ENCODE data around the gene LRRC51.

Gene LRRC51

DNA sequence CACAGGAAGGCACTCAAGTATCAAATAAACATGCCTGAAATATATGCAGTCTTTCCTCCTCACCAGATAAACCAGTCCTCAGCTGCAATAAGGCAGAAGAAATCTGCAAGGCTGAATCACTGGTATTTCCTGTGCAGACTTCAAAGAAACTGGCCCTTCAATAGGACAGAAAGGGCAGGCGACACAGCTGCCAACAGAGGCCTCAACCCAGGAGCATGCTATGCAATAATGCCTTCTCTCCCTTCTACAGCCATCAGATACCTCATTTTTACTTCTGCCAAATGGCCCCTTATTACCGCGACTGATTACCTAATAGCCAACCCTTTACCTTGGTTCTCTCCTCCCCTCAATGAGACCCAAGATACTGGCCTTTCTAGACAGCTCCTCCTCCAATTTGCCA is 8.3 kb upstream of the LRRC51 start:
- DNase-seq (ENCODE audit: low spot score): no peak
- Histone ChIP-seq H3K4me3 (no peak overlapping the region), H3K27ac (peak overlapping the region in 1 of 2 donors; percentile 45)
- TF ChIP-seq, protein P1, sequence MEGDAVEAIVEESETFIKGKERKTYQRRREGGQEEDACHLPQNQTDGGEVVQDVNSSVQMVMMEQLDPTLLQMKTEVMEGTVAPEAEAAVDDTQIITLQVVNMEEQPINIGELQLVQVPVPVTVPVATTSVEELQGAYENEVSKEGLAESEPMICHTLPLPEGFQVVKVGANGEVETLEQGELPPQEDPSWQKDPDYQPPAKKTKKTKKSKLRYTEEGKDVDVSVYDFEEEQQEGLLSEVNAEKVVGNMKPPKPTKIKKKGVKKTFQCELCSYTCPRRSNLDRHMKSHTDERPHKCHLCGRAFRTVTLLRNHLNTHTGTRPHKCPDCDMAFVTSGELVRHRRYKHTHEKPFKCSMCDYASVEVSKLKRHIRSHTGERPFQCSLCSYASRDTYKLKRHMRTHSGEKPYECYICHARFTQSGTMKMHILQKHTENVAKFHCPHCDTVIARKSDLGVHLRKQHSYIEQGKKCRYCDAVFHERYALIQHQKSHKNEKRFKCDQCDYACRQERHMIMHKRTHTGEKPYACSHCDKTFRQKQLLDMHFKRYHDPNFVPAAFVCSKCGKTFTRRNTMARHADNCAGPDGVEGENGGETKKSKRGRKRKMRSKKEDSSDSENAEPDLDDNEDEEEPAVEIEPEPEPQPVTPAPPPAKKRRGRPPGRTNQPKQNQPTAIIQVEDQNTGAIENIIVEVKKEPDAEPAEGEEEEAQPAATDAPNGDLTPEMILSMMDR (IDR thresholded peaks at IDR 0.05): no peak

- Histone ChIP-seq H3K4me3 (no peak overlapping the region), H3K27ac (no peak overlapping the region)
- no peak for DNase-seq (ENCODE audit: low spot score)
- TF ChIP-seq, protein P1 (IDR thresholded peaks at IDR 0.05): no peak
These were observed 5.5 kb upstream of the LRRC51 start for GRCh38 chr11:72075109-72075508.

- Histone ChIP-seq H3K27ac (no peak overlapping the region), H3K4me3 (no peak overlapping the region)
- TF ChIP-seq, protein P1 (IDR thresholded peaks at IDR 0.05): no peak
- no peak for DNase-seq (ENCODE audit: low spot score)
These were observed 4.9 kb upstream of the LRRC51 start for GRCh38 chr11:72075756-72076155.

DNA sequence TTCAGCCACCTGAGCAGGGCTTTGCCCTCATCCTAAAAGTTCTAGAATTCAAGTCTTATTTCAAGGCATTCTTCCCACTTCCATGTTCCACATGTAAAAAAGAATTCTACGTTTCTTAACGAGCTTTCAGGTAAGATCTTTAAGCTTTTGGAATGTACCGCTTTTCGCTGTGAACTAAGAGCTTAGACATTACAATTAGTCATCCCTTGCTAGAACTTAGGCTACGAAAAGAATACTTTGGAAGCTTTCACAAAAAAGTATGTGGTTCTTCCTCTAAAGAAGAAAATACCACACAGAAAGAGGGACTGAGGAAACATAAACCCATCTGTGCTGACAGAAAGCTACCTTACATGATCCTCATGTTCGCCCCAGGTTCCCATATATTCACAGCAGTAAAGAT is 2.2 kb upstream of the LRRC51 start:
- H3K4me3 ChIP-seq: no peak overlapping the region
- no peak for DNase-seq (ENCODE audit: low spot score)
- TF ChIP-seq, protein P1 (IDR thresholded peaks at IDR 0.05): no peak
- peak overlapping the region; percentile 78 to 93 for H3K27ac ChIP-seq

DNA sequence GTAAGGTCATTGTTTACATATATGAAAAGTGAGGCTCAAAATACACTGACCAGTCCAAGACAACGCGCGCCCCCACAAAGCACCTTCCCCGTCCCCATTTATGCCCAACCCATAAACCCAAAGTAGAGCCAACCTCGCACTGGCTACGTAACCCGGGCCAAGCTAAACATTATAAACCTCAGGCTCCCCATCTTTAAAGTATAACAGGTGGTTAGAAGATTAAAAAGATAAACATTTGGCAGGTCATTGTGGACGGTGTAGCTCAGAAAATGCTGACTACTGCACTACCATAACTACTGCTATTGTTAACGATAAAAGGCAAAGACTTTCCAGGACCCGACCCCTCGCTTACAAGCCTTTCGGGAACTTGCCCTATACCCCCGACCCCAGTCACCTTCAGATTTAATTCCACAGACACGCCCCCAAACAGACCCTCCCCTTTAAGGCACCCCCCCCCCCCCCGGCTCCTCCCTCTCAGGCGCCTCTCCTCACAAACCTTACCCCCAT is 778 bp upstream of the LRRC51 start:
- peak overlapping the region; percentile 77 for H3K4me3 ChIP-seq
- peak overlapping the region; percentile 89 to 93 for H3K27ac ChIP-seq
- DNase-seq (ENCODE audit: low spot score): no peak
- TF ChIP-seq, protein P1 (IDR thresholded peaks at IDR 0.05): no peak

DNA sequence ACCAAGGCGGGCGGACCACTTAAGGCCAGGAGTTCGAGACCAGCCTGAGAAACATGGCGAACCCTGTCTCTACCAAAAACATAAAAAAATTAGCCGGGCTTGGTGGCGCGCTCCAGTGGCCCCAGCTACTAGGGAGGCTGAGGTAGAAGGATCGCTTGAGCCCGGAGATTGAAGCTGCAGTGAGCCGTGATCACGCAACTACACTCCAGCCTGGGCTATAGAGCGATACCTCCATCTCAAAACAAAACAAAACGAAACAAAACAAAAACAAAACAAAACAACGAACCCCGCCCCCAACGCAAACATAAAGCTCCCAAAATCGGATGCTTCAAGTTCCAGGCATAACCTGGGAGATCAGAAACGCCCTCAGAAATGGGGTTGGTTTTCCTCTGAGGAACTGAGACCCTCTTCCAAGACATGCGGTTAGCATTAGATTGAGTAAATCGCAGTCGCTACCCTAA is 564 bp downstream of the LRRC51 start:
- Histone ChIP-seq H3K4me3 (peak overlapping the region; percentile 77), H3K27ac (peak overlapping the region; percentile 89 to 93)
- TF ChIP-seq, protein P1 (IDR thresholded peaks at IDR 0.05): no peak
- no peak for DNase-seq (ENCODE audit: low spot score)

DNA sequence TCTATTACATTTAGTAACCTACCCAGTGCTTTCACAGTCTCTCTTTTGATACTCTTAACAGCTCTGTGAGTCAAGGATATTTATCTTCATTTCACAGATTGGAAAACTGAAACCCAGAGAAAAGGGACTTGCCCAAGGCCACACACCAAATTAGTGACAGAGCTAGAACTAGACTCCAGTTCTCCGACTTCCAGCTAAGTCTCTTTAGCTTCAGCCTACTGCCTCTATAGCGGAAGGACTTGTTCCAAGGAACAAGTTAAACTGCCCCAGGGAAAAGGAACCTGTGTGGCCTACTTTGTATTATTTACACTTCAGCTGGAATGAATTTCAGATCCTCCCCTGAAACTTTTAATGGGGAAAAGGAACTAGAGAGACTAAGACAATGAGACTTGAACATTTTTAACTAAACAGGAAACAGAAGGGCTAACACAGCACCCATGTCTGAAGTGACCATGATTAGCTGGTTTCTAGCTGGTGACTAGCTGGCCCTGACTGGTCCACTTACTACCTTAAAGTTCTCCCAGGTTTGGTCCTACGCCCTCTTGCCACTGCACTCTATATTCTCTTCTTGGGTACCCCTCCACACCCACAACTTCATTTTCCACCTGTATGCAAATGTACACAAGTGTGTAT is 1.3 kb downstream of the LRRC51 start:
- no peak overlapping the region for H3K4me3 ChIP-seq
- TF ChIP-seq, protein P1 (IDR thresholded peaks at IDR 0.05): no peak
- peak overlapping the region in 1 of 2 donors; percentile 49 for H3K27ac ChIP-seq
- DNase-seq (ENCODE audit: low spot score): no peak

Data from coronary artery (tissue), 2 donors.